Dermis blood vessel endothelial cell (primary cell): ENCODE results near the gene TMEM240. TPM values are rescaled to one million over a fixed set of nuclear protein-coding genes. Genes with fewer than 3 reads are reported as not detected.
"Not testable (repeated sequence)": the region's sequence is repeated elsewhere in the genome, so short reads cannot be mapped to it uniquely, and the experiment has no call there.

Source experiments
- DNase-seq: peaks from one replicate; pipeline ENCODE4 v3.0.0; 2010
- total RNA-seq: library from RNA; depleted of rRNA; stranded (reverse); fragments of >200 nt; gene quantifications from 2 replicates; pipeline ENCODE4 v1.2.3, GENCODE V29; 2014

TMEM240 gene
- total RNA-seq, 1 donor from 2014 or later: 1.7 TPM

GRCh38 chr1:1556961-1557360, 16.5 kb upstream of the TMEM240 start:
- not testable (repeated sequence) for DNase-seq

GRCh38 chr1:1556505-1556904, 16.1 kb upstream of the TMEM240 start:
- no peak for DNase-seq

- peak; percentile 74 for DNase-seq
Measured at GRCh38 chr1:1554926-1555915, 14.8 kb upstream of the TMEM240 start.

GRCh38 chr1:1554550-1554925, 14.1 kb upstream of the TMEM240 start:
- DNase-seq: no peak

- no peak for DNase-seq
Measured at GRCh38 chr1:1553821-1554494, 13.5 kb upstream of the TMEM240 start.

GRCh38 chr1:1552263-1552639, 11.8 kb upstream of the TMEM240 start:
- no peak for DNase-seq

- DNase-seq: no peak
Measured at GRCh38 chr1:1551524-1552262, 11.3 kb upstream of the TMEM240 start.

GRCh38 chr1:1550591-1551432, 10.4 kb upstream of the TMEM240 start:
- peak; percentile 56 for DNase-seq

- no peak for DNase-seq
Measured at GRCh38 chr1:1550087-1550486, 9.7 kb upstream of the TMEM240 start.

GRCh38 chr1:1548591-1548990, 8.2 kb upstream of the TMEM240 start:
- no peak for DNase-seq

GRCh38 chr1:1547476-1547875, 7.1 kb upstream of the TMEM240 start:
- no peak for DNase-seq

- DNase-seq: no peak
Measured at GRCh38 chr1:1547011-1547410, 6.6 kb upstream of the TMEM240 start.

GRCh38 chr1:1545946-1546737, 5.7 kb upstream of the TMEM240 start:
- no peak for DNase-seq

- no peak for DNase-seq
Measured at GRCh38 chr1:1544544-1544943, 4.1 kb upstream of the TMEM240 start.

- DNase-seq: no peak
Measured at GRCh38 chr1:1543706-1544099, 3.3 kb upstream of the TMEM240 start.

GRCh38 chr1:1542766-1543705, 2.6 kb upstream of the TMEM240 start:
- no peak for DNase-seq

- no peak for DNase-seq
Measured at GRCh38 chr1:1541956-1542765, 1.7 kb upstream of the TMEM240 start.

- DNase-seq: no peak
Measured at GRCh38 chr1:1540818-1541628, 599 bp upstream of the TMEM240 start.
